ENCODE results near the gene SMC1A. TPM values are rescaled to one million over a fixed set of nuclear protein-coding genes. Genes with fewer than 3 reads are reported as not detected.

SMC1A gene
- total RNA-seq, 1 experiment from 2014 or later = 100 TPM

DNA sequence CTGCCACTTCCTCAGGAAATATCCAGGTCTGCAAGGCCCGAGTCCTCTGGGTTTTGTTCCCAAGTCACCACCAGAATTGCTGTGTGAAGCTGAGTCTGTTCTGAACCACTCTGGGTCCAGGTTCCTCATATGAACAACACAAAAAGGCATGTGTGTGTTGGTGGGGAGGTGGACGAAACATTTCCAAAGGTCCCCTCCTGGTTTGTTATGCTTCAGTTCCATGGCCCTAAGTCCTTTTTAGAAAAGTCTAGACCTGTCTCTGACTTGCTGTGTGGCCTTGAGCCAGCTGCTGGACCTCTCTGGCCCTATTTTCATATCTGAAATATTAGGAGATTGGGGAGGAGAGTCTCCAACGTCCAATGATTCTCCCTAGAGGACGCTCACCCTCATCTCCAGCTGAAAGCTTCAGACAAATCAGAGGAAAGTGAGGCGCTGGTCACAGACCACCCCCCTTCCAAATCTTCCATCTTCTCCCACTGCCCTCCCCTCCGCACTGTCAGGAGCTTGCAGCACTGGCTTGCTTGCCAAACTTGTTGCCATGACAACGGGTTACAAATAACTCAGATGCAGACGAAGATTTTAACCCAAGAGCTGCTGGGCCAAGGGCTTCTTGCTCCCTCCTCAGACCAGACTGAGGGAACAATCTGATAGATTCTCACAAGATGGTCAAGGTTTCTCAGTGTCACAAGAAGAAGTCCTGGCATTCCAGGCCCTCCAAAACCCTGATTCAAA lies 64.5 kb downstream of the SMC1A start:
- H2BK15ac ChIP-seq (ENCODE audit: low read depth, low read length) = no peak overlapping the region

More for the DNA sequence above, 64.5 kb downstream of the SMC1A start:
- Histone ChIP-seq H3K23ac (ENCODE audit: insufficient read length, low read depth, low read length) (no peak overlapping the region), H3K79me2 (ENCODE audit: insufficient read depth, low read length) (no peaks in the 10 kb centered on the region), H3K56ac (ENCODE audit: insufficient read length, low read depth, low read length) (no peak overlapping the region), H4K8ac (replicated peaks; ENCODE audit: insufficient read length, low read depth, low read length) (no peak overlapping the region), H2AK5ac (ENCODE audit: insufficient read length, low read length) (no peak overlapping the region), H3K4ac (ENCODE audit: low read depth, low read length) (no peak overlapping the region), H2BK20ac (ENCODE audit: low read depth, low read length, poor library complexity, severe bottlenecking) (no peak overlapping the region), H4K20me1 (ENCODE audit: control insufficient read depth, insufficient read depth, insufficient read length) (no peaks in the 10 kb centered on the region), H2BK12ac (ENCODE audit: insufficient read length, low read depth, low read length) (no peak overlapping the region), H4K91ac (ENCODE audit: insufficient read length, low read depth, low read length) (no peak overlapping the region), H3T11ph (ENCODE audit: low read length) (no peak overlapping the region), H3K4me2 (ENCODE audit: insufficient read depth, insufficient read length, low read length) (no peak overlapping the region), H2BK120ac (ENCODE audit: low read depth, low read length, poor library complexity, severe bottlenecking) (no peak overlapping the region), H3K27ac (ENCODE audit: insufficient read length, low read depth, low read length) (no peak overlapping the region), H3K14ac (ENCODE audit: insufficient read depth, low read length) (no peak overlapping the region), H3K27me3 (ENCODE audit: insufficient read depth, low read length) (no peaks in the 10 kb centered on the region), H3K9ac (ENCODE audit: extremely low read depth, insufficient read length, low read length) (no peak overlapping the region), H3K18ac (ENCODE audit: insufficient read length, low read depth, low read length) (no peak overlapping the region), H3K79me1 (ENCODE audit: insufficient read depth, low read depth, low read length, poor library complexity, severe bottlenecking) (no peaks in the 10 kb centered on the region), H4K5ac (ENCODE audit: insufficient read length, low read depth, low read length) (no peak overlapping the region), H3K4me1 (ENCODE audit: insufficient read depth, low read length) (no peaks in the 10 kb centered on the region), H3K9me3 (ENCODE audit: control insufficient read depth, low read depth, low read length) (peaks cover 16% of the 10 kb centered on the region), H2BK5ac (ENCODE audit: insufficient read length, low read length) (no peak overlapping the region), H2AFZ (ENCODE audit: low read length) (no peak overlapping the region), H3K23me2 (ENCODE audit: insufficient read length, low read depth, low read length, poor library complexity, severe bottlenecking) (no peaks in the 10 kb centered on the region)
- WGBS (ENCODE audit: extremely low coverage, insufficient read length, low lambda C conversion rate) = no CpG with 5 or more reads among the region's 8 CpGs
- TF ChIP-seq, protein P1, sequence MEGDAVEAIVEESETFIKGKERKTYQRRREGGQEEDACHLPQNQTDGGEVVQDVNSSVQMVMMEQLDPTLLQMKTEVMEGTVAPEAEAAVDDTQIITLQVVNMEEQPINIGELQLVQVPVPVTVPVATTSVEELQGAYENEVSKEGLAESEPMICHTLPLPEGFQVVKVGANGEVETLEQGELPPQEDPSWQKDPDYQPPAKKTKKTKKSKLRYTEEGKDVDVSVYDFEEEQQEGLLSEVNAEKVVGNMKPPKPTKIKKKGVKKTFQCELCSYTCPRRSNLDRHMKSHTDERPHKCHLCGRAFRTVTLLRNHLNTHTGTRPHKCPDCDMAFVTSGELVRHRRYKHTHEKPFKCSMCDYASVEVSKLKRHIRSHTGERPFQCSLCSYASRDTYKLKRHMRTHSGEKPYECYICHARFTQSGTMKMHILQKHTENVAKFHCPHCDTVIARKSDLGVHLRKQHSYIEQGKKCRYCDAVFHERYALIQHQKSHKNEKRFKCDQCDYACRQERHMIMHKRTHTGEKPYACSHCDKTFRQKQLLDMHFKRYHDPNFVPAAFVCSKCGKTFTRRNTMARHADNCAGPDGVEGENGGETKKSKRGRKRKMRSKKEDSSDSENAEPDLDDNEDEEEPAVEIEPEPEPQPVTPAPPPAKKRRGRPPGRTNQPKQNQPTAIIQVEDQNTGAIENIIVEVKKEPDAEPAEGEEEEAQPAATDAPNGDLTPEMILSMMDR (conservative IDR thresholded peaks at IDR 0.05) = no peak
- peaks cover 0 to 3% of the 10 kb centered on the region in 2 experiments; a peak in 3 of 4 replicates for H3K4me1 Mint-ChIP-seq
- DNase-seq = peak; percentile 37
- H3K9me3 Mint-ChIP-seq = peaks cover 69 to 70% of the 10 kb centered on the region in 2 experiments
- H3K27me3 Mint-ChIP-seq (ENCODE audit: low read depth) = peaks cover 2% of the 10 kb centered on the region
- no peak overlapping the region for H3K4me3 Mint-ChIP-seq
- H3K36me3 Mint-ChIP-seq (ENCODE audit: insufficient read depth in 1 of 3, low read depth in 3 of 3) = peaks cover 0 to 6% (median 1%) of the 10 kb centered on the region in 3 experiments; a peak in 4 of 7 replicates
- no peak overlapping the region for H3K27ac Mint-ChIP-seq
